Ishikawa (cell line): ENCODE results near the gene SHISA3.
A peak's percentile ranks its signal among the peaks of the same experiment; 100 is the strongest.

Experiments used
- CEBPB ChIP-seq: IDR thresholded peaks from 2 replicates; pipeline ENCODE4 v1.6.1; 2012
- CREB1 ChIP-seq: IDR thresholded peaks from 2 replicates; pipeline ENCODE4 v1.6.1; 2012; ENCODE audit warnings: low read depth
- EP300 ChIP-seq: IDR thresholded peaks from 2 replicates; pipeline ENCODE4 v1.6.1; 2012; ENCODE audit warnings: borderline replicate concordance
- MAX ChIP-seq: IDR thresholded peaks from 2 replicates; pipeline ENCODE4 v1.6.1; 2012
- RAD21 ChIP-seq: IDR thresholded peaks from 2 replicates; pipeline ENCODE4 v1.6.1; 2012; ENCODE audit warnings: low read depth
- REST ChIP-seq: IDR thresholded peaks from 2 replicates; pipeline ENCODE4 v1.6.1; 2012; ENCODE audit warnings: low read depth, mild to moderate bottlenecking
- TAF1 ChIP-seq: IDR thresholded peaks from 2 replicates; pipeline ENCODE4 v1.6.1; 2012; ENCODE audit warnings: low read depth, mild to moderate bottlenecking
- TEAD4 ChIP-seq: IDR thresholded peaks from 2 replicates; pipeline ENCODE4 v1.6.1; 2012
- ZBTB7A ChIP-seq: IDR thresholded peaks from 2 replicates; pipeline ENCODE4 v1.6.1; 2012; ENCODE audit warnings: low read depth
- TF ChIP-seq, protein P1 (sequence below): IDR thresholded peaks from 2 replicates; pipeline ENCODE4 v1.6.1; 2012

DNA sequence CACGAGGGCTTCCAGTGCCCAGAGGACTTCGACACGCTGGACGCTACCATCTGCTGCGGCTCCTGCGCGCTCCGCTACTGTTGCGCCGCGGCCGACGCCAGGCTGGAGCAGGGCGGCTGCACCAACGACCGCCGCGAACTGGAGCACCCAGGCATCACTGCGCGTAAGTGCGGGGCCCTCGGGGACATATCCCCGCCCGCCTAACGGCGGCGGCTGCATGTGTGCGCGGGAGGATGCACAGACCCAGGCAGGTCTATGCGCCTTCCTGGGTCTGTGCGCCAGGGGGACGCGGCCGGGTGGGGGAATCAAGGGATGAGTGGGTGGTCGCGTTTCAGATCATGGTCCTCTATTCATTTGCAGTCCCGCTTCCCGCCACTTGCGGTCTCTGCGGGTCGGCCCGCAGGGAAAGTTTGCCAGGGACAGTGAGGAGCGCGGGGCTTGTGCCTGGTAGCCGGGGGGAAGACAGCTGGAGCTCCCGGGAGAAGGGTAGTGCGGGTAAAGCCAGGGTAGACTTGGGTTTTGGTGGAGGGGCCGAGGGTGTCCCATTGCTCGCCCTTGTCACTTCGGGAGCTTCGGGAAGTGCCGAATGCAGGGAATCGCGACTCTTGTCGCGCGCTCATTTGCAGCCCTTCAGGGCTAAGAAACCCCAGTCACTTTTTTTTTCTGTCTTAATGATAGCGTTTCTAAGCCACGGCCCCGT, 1.0 kb downstream of the SHISA3 start:
- TF ChIP-seq, protein P1, sequence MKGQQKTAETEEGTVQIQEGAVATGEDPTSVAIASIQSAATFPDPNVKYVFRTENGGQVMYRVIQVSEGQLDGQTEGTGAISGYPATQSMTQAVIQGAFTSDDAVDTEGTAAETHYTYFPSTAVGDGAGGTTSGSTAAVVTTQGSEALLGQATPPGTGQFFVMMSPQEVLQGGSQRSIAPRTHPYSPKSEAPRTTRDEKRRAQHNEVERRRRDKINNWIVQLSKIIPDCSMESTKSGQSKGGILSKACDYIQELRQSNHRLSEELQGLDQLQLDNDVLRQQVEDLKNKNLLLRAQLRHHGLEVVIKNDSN: no peak
- TF ChIP-seq REST (no peak), MAX (peak; percentile 89), EP300 (no peak), CREB1 (no peak), RAD21 (no peak), TAF1 (no peak), CEBPB (no peak), ZBTB7A (no peak), TEAD4 (no peak)
